H1 (cell line): Measurements from ENCODE around the gene TTLL5. TPM values are rescaled to one million over a fixed set of nuclear protein-coding genes. Genes with fewer than 3 reads are reported as not detected.

Source experiments
- CTCF ChIA-PET: fragments of 300-600 bp; sonication (Branson Sonifier 250); formaldehyde crosslinking; loops from one replicate; lab custom pipeline; 2021; ENCODE audit not compliant: partially characterized antibody; lab: Charles Lee
- POLR2A ChIA-PET: fragments of 300-600 bp; sonication (Branson Sonifier 250); formaldehyde crosslinking; loops from one replicate; lab custom pipeline; 2021; ENCODE audit warnings: inconsistent platforms; ENCODE audit not compliant: partially characterized antibody; lab: Charles Lee
- DNase-seq, 2 experiments: peaks; one replicate each; pipeline versions ENCODE4 v3.0.0 to v3.0.0-alpha.2; 2010 to 2022; ENCODE audit warnings: low spot score in 2 of 2, low read depth in 1 of 2, mixed read lengths in 1 of 2
- FAIRE-seq: peaks from 2 replicates; lab custom pipeline; 2011; peaks lifted over from hg19 to GRCh38; lab: Jason Lieb, UNC
- H2AFZ ChIP-seq: 2 replicates; pipeline ENCODE4 v1.8.1; 2012; ENCODE audit warnings: low read length, inconsistent platforms
- H2AK5ac ChIP-seq: 2 replicates; pipeline ENCODE4 v1.6.1; 2013; ENCODE audit warnings: low read depth, low read length
- H2BK120ac ChIP-seq: replicated peaks from 2 replicates; pipeline ENCODE3; 2013; ENCODE audit warnings: low read depth, low read length, inconsistent platforms
- H2BK12ac ChIP-seq: 2 replicates; pipeline ENCODE4 v1.6.1; 2013; ENCODE audit warnings: low read depth, low read length
- H2BK15ac ChIP-seq: 2 replicates; pipeline ENCODE4 v1.6.1; 2013; ENCODE audit warnings: low read length
- H2BK20ac ChIP-seq: 2 replicates; pipeline ENCODE4 v1.6.1; 2013; ENCODE audit warnings: low read length
- H2BK5ac ChIP-seq: 2 replicates; pipeline ENCODE4 v1.6.1; 2013; ENCODE audit warnings: low read depth, low read length
- H3K14ac ChIP-seq: 2 replicates; pipeline ENCODE4 v1.6.1; 2013; ENCODE audit warnings: inconsistent platforms; ENCODE audit not compliant: insufficient read length
- H3K18ac ChIP-seq: 2 replicates; pipeline ENCODE4 v1.6.1; 2013; ENCODE audit warnings: low read length; ENCODE audit errors: extremely low read depth
- H3K23ac ChIP-seq: 2 replicates; pipeline ENCODE4 v1.6.1; 2013; ENCODE audit warnings: inconsistent platforms; ENCODE audit not compliant: insufficient read length
- H3K23me2 ChIP-seq: 2 replicates; pipeline ENCODE4 v1.6.1; 2013; ENCODE audit warnings: low read depth, low read length
- H3K27ac ChIP-seq: 2 replicates; pipeline ENCODE4 v1.6.1; 2011; ENCODE audit warnings: low read depth, low read length, inconsistent platforms
- H3K27me3 ChIP-seq, 4 experiments: replicated peaks in 1 of 4; 1 replicate in 1 of 4; 2 replicates in 3 of 4; pipeline versions ENCODE4 v1.6.1 to v1.8.1; 2011 to 2013; ENCODE audit warnings: low read length in 3 of 4, mild to moderate bottlenecking in 3 of 4, inconsistent platforms in 2 of 4, mixed read lengths in 2 of 4, moderate library complexity in 1 of 4; ENCODE audit not compliant: control insufficient read depth in 3 of 4, insufficient read depth in 3 of 4; ENCODE audit errors: extremely low read depth in 1 of 4
- H3K36me3 ChIP-seq, 4 experiments: 2 replicates each; pipeline versions ENCODE4 v1.6.1 to v1.8.1; 2011 to 2013; ENCODE audit warnings: mild to moderate bottlenecking in 4 of 4, low read length in 3 of 4, moderate library complexity in 2 of 4, control low read depth in 1 of 4, inconsistent platforms in 1 of 4; ENCODE audit not compliant: insufficient read depth in 4 of 4, control insufficient read depth in 2 of 4
- H3K4ac ChIP-seq: replicated peaks from 2 replicates; pipeline ENCODE3; 2013; ENCODE audit warnings: low read length, low read depth, mixed read lengths, inconsistent platforms; ENCODE audit not compliant: insufficient read length
- H3K4me1 ChIP-seq, 4 experiments: replicated peaks in 1 of 4; 1 replicate in 1 of 4; 2 replicates in 3 of 4; pipeline versions ENCODE4 v1.6.1 to v1.8.1; 2011 to 2013; ENCODE audit warnings: low read length in 3 of 4, inconsistent platforms in 2 of 4, mixed read lengths in 1 of 4; ENCODE audit not compliant: insufficient read depth in 4 of 4, control insufficient read depth in 3 of 4
- H3K4me2 ChIP-seq, 2 experiments: 2 replicates each; pipeline versions ENCODE4 v1.6.1 to v1.8.1; 2011 to 2013; ENCODE audit warnings: low read depth in 2 of 2, low read length in 2 of 2, control low read depth in 1 of 2, inconsistent platforms in 1 of 2, mild to moderate bottlenecking in 1 of 2; ENCODE audit not compliant: insufficient read depth in 1 of 2
- H3K4me3 ChIP-seq, 4 experiments: fragments of 200-600, 300-600 bp in 1 of 4; sonication (generic), shearing (Covaris generic), sonication (Bioruptor Twin) in 1 of 4; 2 replicates each; pipeline versions ENCODE4 v1.5.1 to v1.8.1; 2011 to 2016; ENCODE audit warnings: low read length in 4 of 4, low read depth in 3 of 4, control low read depth in 2 of 4, inconsistent platforms in 2 of 4, mild to moderate bottlenecking in 2 of 4, mixed read lengths in 1 of 4, moderate library complexity in 1 of 4; ENCODE audit not compliant: insufficient read depth in 2 of 4; ENCODE audit errors: extremely low read depth in 1 of 4
- H3K56ac ChIP-seq: replicated peaks from 2 replicates; pipeline ENCODE3; 2013; ENCODE audit warnings: low read depth, mild to moderate bottlenecking, mixed read lengths, low read length, inconsistent platforms; ENCODE audit not compliant: insufficient read length
- H3K79me1 ChIP-seq: 2 replicates; pipeline ENCODE4 v1.6.1; 2013; ENCODE audit warnings: low read depth, low read length, control low read depth
- H3K79me2 ChIP-seq, 2 experiments: 2 replicates each; pipeline versions ENCODE4 v1.6.1 to v1.8.1; 2012 to 2013; ENCODE audit warnings: low read length in 2 of 2, mild to moderate bottlenecking in 2 of 2, inconsistent platforms in 1 of 2; ENCODE audit not compliant: insufficient read depth in 2 of 2, control insufficient read depth in 1 of 2
- H3K9ac ChIP-seq, 4 experiments: replicated peaks in 1 of 4; 1 replicate in 1 of 4; 2 replicates in 3 of 4; pipeline versions ENCODE4 v1.6.1 to v1.8.1; 2011 to 2013; ENCODE audit warnings: low read depth in 3 of 4, low read length in 3 of 4, control low read depth in 2 of 4, mild to moderate bottlenecking in 2 of 4, moderate library complexity in 2 of 4, inconsistent platforms in 1 of 4; ENCODE audit errors: extremely low read depth in 1 of 4
- H3K9me3 ChIP-seq, 2 experiments: 2 replicates each; pipeline versions ENCODE4 v1.6.1 to v1.8.1; 2012 to 2013; ENCODE audit warnings: mild to moderate bottlenecking in 2 of 2, moderate library complexity in 2 of 2, control low read depth in 1 of 2, inconsistent platforms in 1 of 2, low read depth in 1 of 2, low read length in 1 of 2, mixed read lengths in 1 of 2; ENCODE audit not compliant: insufficient read depth in 2 of 2
- H4K20me1 ChIP-seq, 2 experiments: replicated peaks in 1 of 2; 2 replicates each; pipeline versions ENCODE3 to v1.8.1; 2011 to 2013; ENCODE audit warnings: inconsistent platforms in 2 of 2, low read length in 2 of 2, mild to moderate bottlenecking in 1 of 2; ENCODE audit not compliant: insufficient read depth in 2 of 2, control insufficient read depth in 1 of 2
- H4K5ac ChIP-seq: 2 replicates; pipeline ENCODE4 v1.6.1; 2013; ENCODE audit warnings: low read length, low read depth, mixed read lengths, inconsistent platforms; ENCODE audit not compliant: insufficient read length
- H4K8ac ChIP-seq: 2 replicates; pipeline ENCODE4 v1.8.0; 2013; ENCODE audit warnings: mild to moderate bottlenecking, moderate library complexity, low read length, inconsistent platforms; ENCODE audit not compliant: insufficient read depth; ENCODE audit errors: extremely low read depth
- H4K91ac ChIP-seq: replicated peaks from 2 replicates; pipeline ENCODE3; 2013; ENCODE audit warnings: low read length, mixed read lengths, inconsistent platforms; ENCODE audit not compliant: insufficient read length
- ASH2L ChIP-seq: fragments of 200-600, 300-600 bp; sonication (generic); IDR thresholded peaks from one replicate; pipeline ENCODE4 v1.7.1; 2017; ENCODE audit warnings: low read length
- BACH1 ChIP-seq: IDR thresholded peaks from 2 replicates; pipeline ENCODE4 v1.6.1; 2012; ENCODE audit warnings: low read length, improper control_type of control experiment
- BRCA1 ChIP-seq: IDR thresholded peaks from 2 replicates; pipeline ENCODE4 v1.6.1; 2012; ENCODE audit warnings: low read depth, low read length, improper control_type of control experiment
- CEBPB ChIP-seq: IDR thresholded peaks from 2 replicates; pipeline ENCODE4 v1.6.1; 2012; ENCODE audit warnings: low read depth, low read length
- E2F6 ChIP-seq: IDR thresholded peaks from 2 replicates; pipeline ENCODE4 v1.6.1; 2012; ENCODE audit warnings: inconsistent platforms
- EGR1 ChIP-seq: IDR thresholded peaks from 2 replicates; pipeline ENCODE4 v1.6.1; 2011; ENCODE audit warnings: low read depth, low read length, borderline replicate concordance
- EZH2 ChIP-seq: fragments of 200-600 bp; sonication (generic); IDR thresholded peaks from 2 replicates; pipeline ENCODE4 v1.7.1; 2012; ENCODE audit warnings: low read depth, mild to moderate bottlenecking, moderate library complexity, low read length, inconsistent platforms; ENCODE audit not compliant: severe bottlenecking
- FOSL1 ChIP-seq: IDR thresholded peaks from 2 replicates; pipeline ENCODE4 v1.6.1; 2011; ENCODE audit warnings: mild to moderate bottlenecking, low read depth, low read length, moderate library complexity; ENCODE audit not compliant: insufficient read depth
- JUND ChIP-seq: IDR thresholded peaks from 2 replicates; pipeline ENCODE4 v1.6.1; 2011; ENCODE audit warnings: mild to moderate bottlenecking, improper control_type of control experiment, low read length
- MAX ChIP-seq: IDR thresholded peaks from 2 replicates; pipeline ENCODE4 v1.6.1; 2012; ENCODE audit warnings: inconsistent platforms
- POLR2A ChIP-seq, 2 experiments: IDR thresholded peaks; 1 replicate in 1 of 2; 2 replicates in 1 of 2; pipeline ENCODE4 v1.6.1; 2011; ENCODE audit warnings: low read depth in 2 of 2, low read length in 2 of 2, mild to moderate bottlenecking in 2 of 2; ENCODE audit errors: control extremely low read depth in 1 of 2
- SAP30 ChIP-seq: fragments of 300-600 bp; sonication (generic); IDR thresholded peaks from 2 replicates; pipeline ENCODE4 v1.7.1; 2012; ENCODE audit warnings: low read length, moderate library complexity, mild to moderate bottlenecking, inconsistent platforms; ENCODE audit not compliant: insufficient read depth, insufficient replicate concordance
- SIRT6 ChIP-seq: IDR thresholded peaks from one replicate; pipeline ENCODE4 v1.7.1; 2012; ENCODE audit warnings: low read length, inconsistent platforms
- TAF1 ChIP-seq: IDR thresholded peaks from 2 replicates; pipeline ENCODE4 v1.6.1; 2011; ENCODE audit warnings: mild to moderate bottlenecking, low read depth, low read length
- TEAD4 ChIP-seq: IDR thresholded peaks from 2 replicates; pipeline ENCODE4 v1.6.1; 2012; ENCODE audit warnings: low read depth, low read length, inconsistent platforms, mixed read lengths
- WGBS, 2 experiments: shearing (Covaris generic) in 1 of 2; methylation state at CpG; one replicate each; pipeline versions ENCODE4 v1.1.6 to v1.1.7; 2013 to 2015; ENCODE audit warnings: low lambda C conversion rate in 2 of 2, mixed read lengths in 2 of 2, inconsistent platforms in 1 of 2, low coverage in 1 of 2, missing lambda C conversion rate in 1 of 2; ENCODE audit not compliant: insufficient replicate concordance in 2 of 2, insufficient coverage in 1 of 2, insufficient read length in 1 of 2; ENCODE audit errors: extremely low coverage in 1 of 2, missing lambda C conversion rate in 1 of 2; 5-methylcytosine and 5-hydroxymethylcytosine counted together
- polyA plus RNA-seq, 7 experiments: library from polyadenylated mRNA; depleted of rRNA in 3 of 7; stranded (reverse) in 5 of 7; unstranded in 2 of 7; fragments of >200 nt in 5 of 7; fragments of 200-250 nt in 2 of 7; gene quantifications; 1 replicate in 5 of 7; 2 replicates in 1 of 7; 4 replicates in 1 of 7; pipeline versions ENCODE4 v1.2.1 to v1.2.3, GENCODE V29; 2011 to 2013; ENCODE audit warnings: missing spikeins in 2 of 7, mixed read lengths in 2 of 7
- total RNA-seq: library from RNA; stranded (reverse); fragmentation: NEBNext Ultra II Directional; extraction: Animal tissue kit (Norgen Biotek cat#: 25700); gene quantifications from 2 replicates; pipeline ENCODE4 v1.2.1, GENCODE V29; 2021

Gene TTLL5
- total and polyA plus RNA-seq, 2 of the 8 experiments (the other 6 are each of a cell fraction or from before 2014, with no cell fraction given): 16.1 to 45.9 TPM

DNA sequence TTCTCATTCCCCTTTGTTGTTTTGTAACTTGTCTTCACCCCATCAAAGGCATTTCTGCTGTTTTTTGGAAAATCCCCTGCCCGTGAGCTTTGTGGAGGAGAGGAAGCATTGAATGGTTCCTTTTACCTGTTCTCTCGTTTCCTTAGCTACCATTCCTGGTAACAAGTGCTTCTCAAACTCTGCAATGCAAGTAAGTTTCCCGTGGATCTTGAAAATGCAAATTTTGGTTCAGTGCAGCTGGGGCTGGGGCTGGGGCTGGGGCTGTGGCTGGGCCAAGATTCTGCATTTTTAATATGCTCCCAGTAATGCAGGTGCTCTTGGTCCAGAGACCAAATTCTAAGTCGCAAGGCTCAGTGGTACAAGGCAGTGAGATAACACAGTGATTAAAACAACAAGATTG is 151.6 kb downstream of the TTLL5 start:
- peak overlapping the region in 1 of 2 experiments; percentile 36; a peak in 2 of 4 replicates for H3K4me2 ChIP-seq
- H2BK5ac ChIP-seq: no peak overlapping the region
- POLR2A ChIA-PET: no interaction called here
- TF ChIP-seq E2F6 (no peak), ASH2L (no peak), POLR2A (IDR thresholded peaks at IDR 0.05; ENCODE audit: control extremely low read depth in 1 of 2, low read depth in 2 of 2, low read length in 2 of 2) (no peak), TAF1 (no peak), BACH1 (no peak), EZH2 (no peak), EGR1 (no peak), SIRT6 (no peak), TEAD4 (no peak), FOSL1 (no peak), MAX (no peak), JUND (no peak), BRCA1 (no peak), CEBPB (no peak), SAP30 (no peak)

More for the DNA sequence above, 151.6 kb downstream of the TTLL5 start:
- H3K23me2 ChIP-seq: no peaks in the 10 kb centered on the region
- no peaks in the 10 kb centered on the region for H3K9me3 ChIP-seq
- no peak overlapping the region for H3K9ac ChIP-seq
- no peak overlapping the region for H4K5ac ChIP-seq
- no peak overlapping the region for H2BK15ac ChIP-seq
- H2BK120ac ChIP-seq: no peak overlapping the region
- H2AFZ ChIP-seq: no peak overlapping the region
- no peak overlapping the region for H3K23ac ChIP-seq
- peak overlapping the region; percentile 37; the same call in 1 of the 2 replicates for H3K27ac ChIP-seq
- no peaks in the 10 kb centered on the region for H3K36me3 ChIP-seq
- H2BK12ac ChIP-seq: no peak overlapping the region
- H4K8ac ChIP-seq: no peak overlapping the region
- 46% methylated on average over 4 of the region's 4 CpGs; no CpG with 5 or more reads in 1 of the 2 experiments for WGBS, 2 experiments
- H3K4ac ChIP-seq: no peak overlapping the region
- no peak overlapping the region for H3K18ac ChIP-seq
- H3K56ac ChIP-seq: no peak overlapping the region
- no peak overlapping the region for H3K4me3 ChIP-seq
- H4K20me1 ChIP-seq: no peaks in the 10 kb centered on the region
- H2BK20ac ChIP-seq: no peak overlapping the region
- DNase-seq (no peak), FAIRE-seq (peak; percentile 65)
- no peak overlapping the region for H2AK5ac ChIP-seq
- H3K79me1 ChIP-seq: no peaks in the 10 kb centered on the region
- CTCF ChIA-PET: interaction anchor here (0.6 to 1.9 kb wide), 3 partner anchors 10 to 170 kb away, joined by 3 to 10 read pairs (median 3); no protein-coding TSS in a partner anchor
- H3K27me3 ChIP-seq: no peaks in the 10 kb centered on the region
- H4K91ac ChIP-seq: no peak overlapping the region
- H3K79me2 ChIP-seq: no peaks in the 10 kb centered on the region
- no peak overlapping the region for H3K14ac ChIP-seq
- H3K4me1 ChIP-seq: peaks cover 3 to 12% (median 8%) of the 10 kb centered on the region in 4 experiments; a peak in 6 of 7 replicates
